GM21619 (cell line): ENCODE data around the gene UBN1.

ENCODE experiments used
- ATAC-seq: cut with Tn5 transposase; IDR thresholded peaks from one replicate; pipeline ENCODE4 v1.9.1; 2021; ENCODE audit not compliant: unreplicated experiment

The UBN1 gene

DNA sequence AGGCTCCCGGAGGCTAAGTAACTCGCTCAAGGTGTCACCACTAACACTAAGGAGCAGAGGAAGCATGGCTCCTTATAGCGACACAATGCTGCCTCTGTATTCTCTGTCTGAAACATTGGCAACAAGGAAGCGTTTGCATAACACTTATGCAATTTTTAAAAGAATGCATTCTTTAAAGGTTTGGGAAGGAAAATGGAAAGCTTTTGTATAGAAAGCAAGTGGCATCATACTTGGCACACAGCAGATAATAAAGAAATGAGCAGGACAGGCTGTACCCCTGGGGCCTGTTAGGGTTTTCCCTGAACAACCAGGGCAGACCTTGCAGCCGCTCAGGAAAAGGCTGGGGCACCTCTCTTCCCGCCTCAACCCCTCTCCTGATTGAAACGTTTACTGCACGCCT, 52.8 kb downstream of the UBN1 start:
- no peak for ATAC-seq

DNA sequence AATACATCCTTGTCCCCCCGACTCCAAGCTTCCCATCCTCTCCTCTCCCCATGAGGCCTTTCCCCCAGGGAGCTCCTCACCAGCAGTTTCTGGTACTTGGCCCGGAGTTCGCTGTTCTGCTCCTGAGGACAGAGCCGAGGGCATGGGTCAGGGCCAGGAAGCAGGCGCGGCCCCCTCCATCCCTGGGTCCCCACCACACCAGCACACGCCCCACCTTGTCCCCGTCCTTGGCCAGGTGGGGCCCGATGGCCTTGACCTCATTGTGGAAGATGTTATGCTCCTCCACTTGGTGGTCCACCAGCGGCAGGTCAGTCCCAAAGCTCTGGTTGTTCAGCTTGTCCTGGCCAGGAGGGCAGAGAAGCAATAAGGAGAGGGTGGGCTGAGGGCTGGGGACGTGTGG, 53.5 kb downstream of the UBN1 start:
- ATAC-seq, result no peak

DNA sequence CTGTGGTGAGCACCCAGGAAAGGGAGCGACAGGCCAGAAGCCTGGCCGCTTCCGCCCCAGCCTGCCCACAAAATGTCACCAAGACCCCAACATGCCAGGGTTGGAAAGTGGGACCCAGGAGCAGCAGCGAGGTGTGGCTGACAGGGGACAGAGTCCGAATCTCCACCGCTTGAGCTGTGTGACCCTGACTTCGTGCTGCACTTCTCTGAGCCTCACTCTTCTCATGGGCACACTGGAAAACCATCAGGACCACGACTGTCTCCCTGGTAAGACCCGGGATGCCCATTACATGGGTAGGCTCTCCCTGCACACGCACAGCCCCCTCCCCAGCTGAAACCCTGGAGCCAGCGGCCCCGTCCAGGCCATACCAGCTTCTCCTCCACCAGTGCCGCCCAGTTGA, 54.8 kb downstream of the UBN1 start:
- ATAC-seq, result no peak

DNA sequence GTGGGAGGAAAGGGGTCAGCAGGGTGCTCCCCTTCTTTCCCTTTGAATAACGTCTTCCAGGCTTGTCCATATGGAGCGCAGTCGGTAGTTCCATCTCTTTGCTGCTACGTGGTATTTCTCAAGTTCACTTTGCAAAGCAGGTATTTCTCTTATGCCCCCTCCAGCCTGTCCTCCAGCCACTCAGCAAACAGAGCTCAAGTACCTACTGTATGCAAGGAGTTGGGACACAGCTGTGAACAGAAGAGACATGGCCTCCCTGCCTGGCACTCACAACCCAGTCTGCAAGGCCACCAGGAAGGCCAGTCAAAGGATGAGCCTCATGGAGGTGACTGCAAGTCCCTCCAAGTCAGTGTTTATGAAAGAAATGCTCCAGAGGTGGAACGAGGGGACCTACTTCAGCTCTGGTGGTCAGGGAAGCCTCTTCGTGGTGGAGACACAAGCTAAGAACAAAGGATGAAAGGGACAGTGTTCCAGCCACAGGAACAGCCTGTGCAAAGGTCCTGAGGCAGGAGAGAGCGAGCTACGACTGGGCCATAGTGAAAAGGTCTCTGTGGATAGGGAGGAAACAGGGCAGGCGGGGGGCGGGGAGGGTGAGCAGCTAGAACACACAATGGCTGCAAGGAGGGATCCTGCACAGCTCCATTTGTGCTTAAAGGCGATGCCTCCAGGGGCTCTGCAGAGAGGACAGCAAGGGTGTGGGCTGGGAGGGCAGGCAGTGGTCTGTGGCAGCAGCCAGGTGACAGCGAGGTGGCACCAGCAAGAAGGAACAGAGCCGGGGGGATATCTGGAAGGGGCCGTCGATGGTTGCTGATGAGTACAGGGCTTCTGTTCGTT, 57.0 kb downstream of the UBN1 start:
- no peak for ATAC-seq

DNA sequence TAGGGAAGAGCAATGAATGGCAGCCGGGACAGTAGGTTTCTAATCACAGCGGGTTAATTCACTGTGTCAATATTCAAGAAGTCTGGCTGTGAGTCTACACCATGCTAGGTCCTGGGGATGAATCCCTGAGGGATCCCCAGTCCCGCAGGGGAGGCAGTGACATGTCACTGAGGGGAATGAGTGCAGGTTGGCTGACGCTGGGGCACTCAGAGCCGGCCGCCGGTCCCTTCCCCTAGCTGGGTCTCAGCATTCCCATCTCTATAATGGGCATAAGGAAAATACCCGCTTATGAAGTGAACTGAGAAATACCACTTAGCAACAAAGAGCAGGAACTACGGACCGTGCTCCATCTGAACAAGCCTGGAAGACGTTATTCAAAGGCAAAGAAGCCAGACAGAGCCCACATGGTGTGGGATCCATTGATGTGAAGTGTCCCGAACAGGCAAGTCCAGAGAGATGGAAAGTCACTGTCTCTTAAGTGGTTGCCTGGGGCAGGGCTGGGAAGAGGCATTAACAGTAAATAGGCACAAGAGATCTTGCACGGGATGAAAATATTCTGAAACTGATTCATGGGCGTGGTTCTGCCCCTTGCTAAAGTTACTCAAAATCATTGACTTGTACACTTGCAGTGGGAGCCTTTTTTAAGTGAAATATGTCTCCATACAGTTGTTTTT, 57.8 kb downstream of the UBN1 start:
- no peak for ATAC-seq

DNA sequence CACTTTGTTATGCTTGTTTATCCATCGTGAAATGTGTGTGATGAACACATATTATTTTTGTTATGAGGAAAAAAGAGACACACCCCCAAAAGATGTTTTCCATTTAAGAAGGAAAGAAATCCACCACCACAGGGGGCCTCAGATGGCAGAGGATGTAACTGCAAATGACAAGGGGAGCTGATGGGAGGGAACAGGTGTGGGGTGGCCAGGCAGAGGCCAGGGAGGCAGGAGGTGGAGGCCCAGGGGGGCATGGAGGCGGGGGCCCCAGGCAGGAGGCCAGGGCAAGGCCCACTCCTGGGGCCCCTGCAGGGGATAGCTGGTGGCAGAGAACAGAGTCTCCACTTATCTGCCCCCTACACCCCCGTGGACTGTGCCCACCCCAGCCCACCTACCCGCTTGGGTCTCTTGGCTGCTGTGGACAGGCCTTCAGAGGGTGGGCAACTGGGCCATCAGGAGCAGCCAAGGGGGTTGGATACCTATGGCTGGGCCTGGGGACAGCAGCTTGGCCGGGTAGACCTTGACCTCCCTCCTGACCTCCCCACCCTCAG, 61.6 kb downstream of the UBN1 start:
- ATAC-seq, result no peak

DNA sequence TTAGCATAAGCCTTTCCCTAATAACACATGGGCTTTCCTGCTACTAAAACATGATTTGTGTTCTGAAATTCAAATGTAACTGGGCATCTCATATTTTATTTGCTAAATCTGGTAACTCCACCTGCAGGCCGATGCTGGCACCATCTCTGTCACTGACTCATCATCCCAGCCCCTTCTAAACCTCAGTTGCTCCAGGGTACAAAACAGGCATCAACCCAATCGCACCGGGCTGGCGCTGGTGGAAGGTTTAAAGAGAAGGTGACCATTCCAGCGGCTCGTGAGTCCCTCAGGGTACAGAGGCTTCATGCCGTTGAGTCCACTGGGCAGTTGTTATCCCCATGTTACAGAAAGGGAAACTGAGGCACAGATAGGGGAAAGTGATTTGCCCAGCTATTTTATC, 62.5 kb downstream of the UBN1 start:
- ATAC-seq, result no peak

DNA sequence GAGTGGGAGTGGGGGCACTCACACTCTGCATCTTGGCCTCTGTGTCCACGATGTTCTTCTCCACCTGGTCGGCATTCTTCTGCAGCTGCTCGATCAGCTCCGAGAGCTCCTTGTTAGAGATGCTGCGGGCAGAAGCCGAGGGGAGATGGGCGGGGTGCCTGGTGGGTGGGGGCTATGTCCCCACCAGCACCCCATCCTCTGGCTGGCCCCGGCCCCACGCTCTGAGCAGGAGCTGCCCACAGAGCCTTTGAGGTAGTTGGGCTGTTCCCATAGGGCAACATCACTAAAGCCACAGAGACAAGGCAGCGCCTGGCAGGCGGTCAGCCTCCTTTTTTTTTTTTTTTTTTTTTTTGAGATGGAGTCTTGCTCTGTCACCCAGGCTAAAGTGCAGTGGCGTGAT, 63.5 kb downstream of the UBN1 start:
- ATAC-seq, result no peak

DNA sequence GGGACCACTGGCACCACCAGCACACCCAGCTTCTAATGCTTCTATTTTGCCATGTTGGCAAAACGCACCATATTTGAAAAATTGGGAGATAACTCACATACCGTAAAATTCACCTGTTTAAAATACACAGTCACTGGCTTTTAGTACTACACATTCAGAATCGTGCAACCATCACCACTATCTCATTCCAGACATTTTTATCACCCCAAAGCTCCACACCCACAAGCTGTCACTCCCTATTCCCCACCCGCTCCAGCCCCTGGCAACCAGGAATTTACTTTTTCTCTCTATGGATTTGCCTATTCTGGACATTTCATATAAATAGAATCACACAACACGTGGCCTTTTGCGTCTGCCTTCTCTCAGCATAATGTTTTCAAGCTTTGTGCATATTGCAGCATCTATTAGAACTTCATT, 64.7 kb downstream of the UBN1 start:
- ATAC-seq, result no peak

DNA sequence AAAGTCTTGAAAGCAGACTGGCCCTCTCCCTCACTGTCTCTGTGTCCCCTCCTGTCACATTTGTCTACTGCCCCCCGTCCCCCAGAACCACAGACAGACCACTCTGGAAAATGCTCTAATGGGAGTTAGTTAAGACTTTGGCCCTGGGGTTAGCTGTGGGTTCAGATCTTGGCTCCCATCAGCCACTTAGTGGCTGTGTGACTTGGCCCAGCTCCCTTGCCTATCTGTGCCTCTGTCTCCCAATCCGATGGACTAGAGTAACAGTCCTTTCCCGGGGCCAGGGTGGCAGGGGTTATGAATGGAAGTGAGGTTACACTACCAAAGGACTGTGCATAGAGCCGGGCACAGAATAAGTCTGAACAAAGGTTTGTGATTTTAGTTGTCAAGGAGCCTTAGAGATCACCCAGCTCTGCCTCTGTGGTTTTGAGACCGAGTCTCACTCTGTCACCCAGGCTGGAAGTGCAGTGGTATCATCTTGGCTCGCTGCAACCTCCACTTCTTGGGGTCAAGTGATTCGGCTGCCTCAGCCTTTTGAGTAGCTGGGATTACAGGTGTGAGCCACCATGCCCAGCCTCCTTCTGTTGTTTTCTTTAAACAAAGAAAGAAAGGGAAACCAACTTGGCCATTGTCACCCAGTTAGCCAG, 66.0 kb downstream of the UBN1 start:
- no peak for ATAC-seq

DNA sequence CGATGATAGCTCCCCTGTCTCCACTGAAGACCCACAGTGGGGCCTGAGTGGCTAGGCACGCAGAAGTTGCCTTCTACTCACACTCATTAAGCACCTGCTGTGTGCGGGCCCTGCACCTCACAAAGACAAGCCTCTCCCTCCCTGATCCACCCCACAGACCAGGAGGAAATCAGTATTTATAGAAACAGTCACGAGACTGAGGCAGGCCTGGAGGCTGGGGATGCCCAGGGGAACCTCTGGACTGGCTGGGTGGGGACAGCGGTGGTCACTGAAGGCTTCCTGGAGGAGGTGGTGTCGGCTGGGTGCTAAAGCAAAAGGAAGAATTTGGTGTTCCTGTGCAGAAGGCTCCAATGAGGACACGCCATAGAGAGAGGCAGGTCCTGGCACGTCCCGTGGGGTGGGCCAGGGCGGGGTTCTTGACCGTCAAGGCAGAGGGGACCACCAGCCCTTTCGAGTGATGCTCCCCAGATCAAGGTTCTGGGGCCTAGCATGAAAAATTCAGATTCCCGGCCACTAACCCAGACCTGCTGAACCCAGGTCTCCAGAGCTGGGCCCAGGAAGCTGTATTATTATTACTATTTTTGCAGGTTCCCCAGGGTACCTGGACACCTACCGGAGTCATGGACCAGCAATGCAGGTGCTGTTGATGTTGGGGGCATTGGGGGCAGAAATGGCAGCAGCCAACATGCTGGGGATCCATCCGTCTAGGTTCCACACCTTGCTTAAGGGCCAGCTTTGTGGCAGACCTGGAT, 66.7 kb downstream of the UBN1 start:
- ATAC-seq, result no peak

DNA sequence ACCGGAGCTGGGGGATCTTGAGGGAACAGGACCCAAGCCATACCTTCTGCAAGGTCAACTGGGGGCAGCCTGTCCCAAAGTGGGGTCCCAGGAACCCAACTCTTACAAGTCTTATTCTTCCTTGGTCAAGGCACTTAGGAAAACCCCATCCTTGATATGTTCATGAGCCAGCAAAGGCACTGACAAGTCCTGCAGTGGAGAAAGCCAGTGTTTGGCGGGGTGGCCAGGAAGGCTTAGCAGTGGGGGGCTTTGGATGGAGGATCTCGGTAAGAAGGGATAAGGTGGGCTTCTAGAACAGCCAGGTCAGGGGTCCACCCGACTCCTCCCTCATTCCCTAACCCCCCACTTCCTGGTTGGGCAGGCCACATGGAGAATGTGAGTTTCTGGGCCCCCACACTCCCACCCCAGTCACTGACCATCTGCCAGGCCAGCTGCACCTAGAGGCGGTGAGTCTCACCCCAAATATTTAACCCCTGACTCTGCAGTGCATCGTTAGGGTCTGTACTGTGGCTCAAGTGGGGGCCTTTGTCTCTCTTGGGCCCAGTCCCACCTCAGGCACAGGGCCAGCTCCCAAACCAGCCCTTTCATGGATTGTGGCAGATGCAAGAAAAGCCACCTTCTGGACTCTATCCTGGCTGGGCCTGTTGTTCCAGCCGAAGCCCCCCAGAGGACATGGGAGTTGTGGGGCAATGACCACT, 67.4 kb downstream of the UBN1 start:
- ATAC-seq, result no peak

DNA sequence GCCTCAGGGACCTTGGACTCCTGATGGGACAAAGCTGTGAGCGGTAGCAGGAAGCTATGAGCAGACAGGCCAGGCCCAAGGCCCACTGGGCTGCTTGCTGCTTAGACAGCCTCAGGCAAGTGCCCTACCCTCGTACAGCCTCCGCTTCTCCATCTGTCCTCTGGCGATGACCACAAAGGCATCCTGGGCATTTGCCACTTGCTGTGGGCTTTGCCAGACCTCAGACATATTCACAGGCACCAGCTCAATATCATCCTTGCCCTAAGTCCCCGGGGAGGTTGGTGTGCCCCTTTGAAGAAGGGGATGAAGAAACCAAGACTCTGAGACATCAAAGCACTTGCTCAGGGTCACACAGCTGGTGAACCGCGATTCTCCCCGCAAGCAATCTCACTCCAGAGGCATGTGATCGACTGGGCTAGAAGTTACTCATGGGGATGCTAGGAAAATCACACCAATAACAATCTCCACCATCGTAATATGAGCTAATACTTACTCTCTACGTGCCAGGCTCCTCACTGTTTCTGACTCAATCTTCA, 68.0 kb downstream of the UBN1 start:
- ATAC-seq, result no peak

DNA sequence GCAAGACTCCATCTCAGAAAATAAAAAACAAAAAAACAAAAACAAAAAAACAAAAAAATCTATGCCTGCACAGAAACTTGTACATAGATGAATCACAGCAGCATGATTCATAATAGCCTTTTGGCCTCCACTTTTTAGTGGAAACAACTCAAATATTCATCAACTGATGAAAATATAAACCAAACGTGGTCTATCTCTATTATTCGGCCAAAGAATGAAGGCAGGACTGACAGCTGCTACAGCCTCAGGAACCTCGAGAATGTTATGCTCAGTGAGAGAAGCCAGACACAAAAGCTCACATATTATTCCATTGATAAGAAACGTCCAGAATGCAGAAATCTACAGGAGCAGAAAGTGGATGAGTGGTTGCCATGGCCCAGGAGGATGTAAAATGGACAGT, 69.8 kb downstream of the UBN1 start:
- no peak for ATAC-seq

DNA sequence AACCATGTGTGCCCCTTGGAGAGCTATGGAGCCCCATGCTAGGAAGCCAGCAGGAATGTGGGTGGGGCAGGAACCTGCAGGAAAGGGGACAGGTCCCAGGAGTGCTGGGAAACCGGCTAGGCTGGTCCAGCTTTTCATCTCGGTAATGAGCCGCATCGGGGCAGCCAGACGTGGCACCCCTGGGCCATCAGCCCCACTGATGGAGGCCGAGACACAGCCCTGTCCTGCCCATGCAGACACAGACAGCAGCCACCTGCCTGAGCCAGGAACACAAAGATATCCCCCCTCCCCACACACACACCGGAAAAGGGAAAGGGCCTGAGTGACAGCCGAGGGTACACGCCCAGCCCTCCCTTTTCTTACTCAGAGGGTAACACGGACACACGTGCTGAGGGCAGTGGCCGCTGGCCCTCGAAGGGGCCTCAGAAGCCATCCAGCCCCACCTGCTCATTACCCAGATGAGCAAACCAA, 71.5 kb downstream of the UBN1 start:
- no peak for ATAC-seq

DNA sequence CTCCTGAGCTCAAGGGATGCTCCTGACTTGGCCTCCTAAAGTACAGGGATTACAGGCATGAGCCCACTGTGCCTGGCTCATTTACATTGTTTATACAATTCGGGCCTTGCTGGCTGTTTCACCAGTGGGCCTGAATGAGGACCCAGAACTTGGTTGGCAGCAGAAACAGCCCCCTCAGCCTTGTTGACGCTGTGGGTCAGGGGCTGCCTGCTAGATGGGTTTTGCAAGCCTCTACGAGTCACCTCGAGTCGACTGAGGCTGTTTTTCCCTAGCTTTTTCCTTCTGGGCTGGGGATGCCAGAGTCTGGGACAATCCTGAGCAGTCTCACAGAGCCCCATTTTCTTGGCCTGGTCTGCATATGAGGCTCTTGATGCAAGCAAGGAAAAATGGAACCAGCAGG, 73.5 kb downstream of the UBN1 start:
- no peak for ATAC-seq

DNA sequence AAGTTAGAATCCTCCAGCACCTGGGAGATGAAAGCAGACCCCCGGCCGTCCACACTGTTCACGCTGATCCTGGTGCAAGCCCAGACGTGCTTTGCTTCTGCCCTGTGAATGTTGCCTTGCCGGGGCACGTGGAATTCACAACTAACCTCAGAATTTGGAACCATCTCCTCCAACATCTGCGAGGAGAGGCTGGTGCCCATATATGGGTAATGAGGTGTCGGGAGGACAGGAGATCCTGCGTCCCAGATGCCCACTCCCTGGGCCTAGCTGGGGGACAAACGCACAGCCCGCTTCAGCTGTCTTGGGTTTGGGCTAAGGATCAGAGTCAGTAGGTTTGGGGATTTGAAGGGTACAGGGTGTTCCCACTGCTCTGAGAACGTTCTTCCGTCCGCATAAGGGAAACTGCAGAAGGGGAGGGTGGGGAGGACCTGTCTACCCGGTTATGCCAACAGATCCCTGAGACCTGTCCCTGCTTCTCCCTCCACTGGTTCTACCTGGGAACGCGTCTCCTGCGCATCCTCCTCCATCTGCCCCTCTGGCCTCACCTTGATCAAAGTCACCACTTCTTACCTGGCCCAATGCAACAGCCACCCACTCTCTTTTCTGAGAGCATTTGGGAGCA, 75.6 kb downstream of the UBN1 start:
- no peak for ATAC-seq

DNA sequence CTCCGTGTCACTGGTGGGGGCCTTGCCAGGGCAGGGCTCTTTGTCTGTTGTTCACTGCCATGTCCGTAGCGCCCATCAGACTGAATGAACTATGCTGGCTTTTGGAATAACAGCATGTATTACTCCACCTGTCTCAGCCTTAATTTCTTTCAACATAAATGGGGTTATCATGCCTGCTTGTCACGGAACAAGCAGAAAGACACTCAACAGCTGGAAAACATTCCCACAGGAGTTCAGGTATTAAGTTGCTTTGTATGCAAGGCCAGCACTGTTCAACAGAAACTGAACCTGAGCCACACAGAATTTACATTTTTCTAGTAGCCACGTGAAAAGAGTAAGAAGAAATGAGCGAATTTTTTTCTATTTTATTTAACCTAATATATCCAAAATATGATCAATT, 76.6 kb downstream of the UBN1 start:
- no peak for ATAC-seq

DNA sequence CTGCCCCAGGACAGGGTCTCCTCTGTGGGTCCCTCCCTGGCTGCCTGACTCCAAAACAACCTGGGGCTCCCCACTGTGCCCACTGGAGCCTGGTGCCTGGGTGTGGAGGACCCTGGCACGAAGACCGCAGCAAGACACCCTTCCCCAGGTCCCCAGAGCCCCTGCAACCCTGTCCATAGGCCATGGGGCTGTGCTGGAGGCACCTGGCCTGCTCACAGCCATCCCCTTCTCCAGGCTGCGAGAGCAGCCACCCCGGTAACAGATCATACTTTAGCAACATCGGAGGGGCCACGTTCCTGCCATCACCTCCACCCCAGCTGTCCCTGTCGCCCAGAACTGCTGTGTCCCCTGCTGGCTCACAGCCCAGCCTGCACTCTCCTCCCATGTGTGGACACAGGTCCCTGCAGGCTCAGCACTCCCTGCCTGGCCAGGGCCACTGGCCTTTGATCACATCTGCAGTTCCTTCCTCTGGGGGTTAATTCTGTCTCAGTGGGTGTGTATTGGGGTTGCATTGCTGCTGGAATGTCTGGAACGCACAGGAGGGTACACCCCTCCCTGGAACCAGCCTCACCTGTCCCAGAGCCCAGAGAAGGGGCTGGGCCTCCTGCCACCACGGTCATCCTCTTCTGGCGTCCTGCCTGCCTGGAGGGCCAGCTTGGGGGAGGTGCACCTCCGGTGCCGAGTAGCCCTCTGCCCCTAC, 77.5 kb downstream of the UBN1 start:
- no peak for ATAC-seq
